ENCODE measurements around the gene ADARB2.

The ADARB2 gene

DNA sequence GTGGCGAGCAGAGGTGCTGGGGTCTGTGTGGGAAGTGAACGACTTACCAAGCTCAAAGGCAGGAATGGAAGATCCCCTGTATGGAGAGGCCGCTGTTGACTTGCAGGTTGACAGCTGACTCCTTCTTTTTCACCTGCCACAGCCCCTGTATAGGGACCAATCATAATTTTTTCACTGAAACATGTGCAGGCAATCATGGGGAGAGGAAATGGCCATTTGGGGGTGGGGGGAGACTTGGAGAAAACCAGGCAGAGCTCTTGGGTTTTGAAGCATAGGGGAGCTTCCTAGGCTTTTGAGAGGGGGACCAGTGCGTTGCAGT, 579.8 kb downstream of the ADARB2 start:
- Histone ChIP-seq H4K20me1 (ENCODE audit: control insufficient read depth, insufficient read depth, low read depth, low read length) (no peaks in the 10 kb centered on the region), H3K4me2 (ENCODE audit: low read length) (no peak overlapping the region), H3K9me2 (replicated peaks; ENCODE audit: control insufficient read depth, low read length) (no peaks in the 10 kb centered on the region), H3F3A (ENCODE audit: control insufficient read depth, insufficient read depth) (no peaks in the 10 kb centered on the region), H3K4me3 (ENCODE audit: low read length) (no peak overlapping the region), H3K36me3 (ENCODE audit: control insufficient read depth, low read length) (no peaks in the 10 kb centered on the region), H3K9me3 (ENCODE audit: control insufficient read depth, insufficient read depth, low read length) (no peaks in the 10 kb centered on the region), H3K27me3 (ENCODE audit: control insufficient read depth, low read length) (no peaks in the 10 kb centered on the region), H3K27ac (ENCODE audit: low read depth, low read length) (no peak overlapping the region), H3K4me1 (ENCODE audit: control insufficient read depth, low read length) (no peaks in the 10 kb centered on the region), H3K79me2 (ENCODE audit: control insufficient read depth, low read length) (no peaks in the 10 kb centered on the region)
- TF ChIP-seq EZH2phosphoT487 (IDR thresholded peaks at IDR 0.05; ENCODE audit: borderline replicate concordance, low read length), result no peak
- TF ChIP-seq, protein P1, sequence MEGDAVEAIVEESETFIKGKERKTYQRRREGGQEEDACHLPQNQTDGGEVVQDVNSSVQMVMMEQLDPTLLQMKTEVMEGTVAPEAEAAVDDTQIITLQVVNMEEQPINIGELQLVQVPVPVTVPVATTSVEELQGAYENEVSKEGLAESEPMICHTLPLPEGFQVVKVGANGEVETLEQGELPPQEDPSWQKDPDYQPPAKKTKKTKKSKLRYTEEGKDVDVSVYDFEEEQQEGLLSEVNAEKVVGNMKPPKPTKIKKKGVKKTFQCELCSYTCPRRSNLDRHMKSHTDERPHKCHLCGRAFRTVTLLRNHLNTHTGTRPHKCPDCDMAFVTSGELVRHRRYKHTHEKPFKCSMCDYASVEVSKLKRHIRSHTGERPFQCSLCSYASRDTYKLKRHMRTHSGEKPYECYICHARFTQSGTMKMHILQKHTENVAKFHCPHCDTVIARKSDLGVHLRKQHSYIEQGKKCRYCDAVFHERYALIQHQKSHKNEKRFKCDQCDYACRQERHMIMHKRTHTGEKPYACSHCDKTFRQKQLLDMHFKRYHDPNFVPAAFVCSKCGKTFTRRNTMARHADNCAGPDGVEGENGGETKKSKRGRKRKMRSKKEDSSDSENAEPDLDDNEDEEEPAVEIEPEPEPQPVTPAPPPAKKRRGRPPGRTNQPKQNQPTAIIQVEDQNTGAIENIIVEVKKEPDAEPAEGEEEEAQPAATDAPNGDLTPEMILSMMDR (IDR thresholded peaks at IDR 0.05; ENCODE audit: low read depth, low read length, poor library complexity, severe bottlenecking), result no peak

DNA sequence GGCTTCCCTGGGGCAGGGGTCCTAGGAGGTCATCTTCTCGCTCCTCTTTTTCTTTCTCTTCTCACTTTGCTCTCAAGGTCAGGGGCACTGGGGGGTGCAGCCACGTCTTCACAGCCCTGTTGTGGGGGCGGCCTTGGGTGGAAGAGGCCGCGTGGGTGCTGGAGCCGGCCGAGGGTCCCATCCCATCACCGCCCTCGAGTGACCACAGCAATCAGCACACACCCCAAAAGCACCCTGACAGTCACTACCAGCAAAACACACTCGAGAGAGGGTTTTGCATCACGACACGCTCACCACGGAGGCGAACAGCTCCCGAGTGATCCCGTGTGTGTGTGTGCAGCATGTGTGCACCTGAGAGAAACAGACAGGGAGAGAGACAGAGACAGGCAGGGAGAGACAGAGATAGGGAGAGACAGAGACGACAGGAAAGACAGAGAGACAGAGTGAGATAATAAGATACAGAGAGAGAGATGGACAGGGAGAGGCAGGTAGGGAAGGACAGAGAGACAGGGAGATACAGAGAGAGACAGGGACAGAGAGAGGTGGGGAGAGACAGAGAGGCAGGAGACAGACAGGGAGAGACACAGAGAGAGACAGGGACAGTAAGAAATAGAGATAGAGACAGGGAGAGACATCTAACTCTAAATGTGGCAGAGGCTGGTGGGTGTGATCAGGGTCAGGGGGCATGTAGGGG, 580.3 kb downstream of the ADARB2 start:
- TF ChIP-seq EZH2phosphoT487 (IDR thresholded peaks at IDR 0.05; ENCODE audit: borderline replicate concordance, low read length), result no peak
- TF ChIP-seq, protein P1 (IDR thresholded peaks at IDR 0.05; ENCODE audit: low read depth, low read length, poor library complexity, severe bottlenecking), result no peak
- H4K20me1 ChIP-seq (ENCODE audit: control insufficient read depth, insufficient read depth, low read depth, low read length), result no peaks in the 10 kb centered on the region
- H3K4me3 ChIP-seq (ENCODE audit: low read length), result no peak overlapping the region
- H3K9me3 ChIP-seq (ENCODE audit: control insufficient read depth, insufficient read depth, low read length), result no peaks in the 10 kb centered on the region
- H3K9me2 ChIP-seq (replicated peaks; ENCODE audit: control insufficient read depth, low read length), result no peaks in the 10 kb centered on the region
- H3K27ac ChIP-seq (ENCODE audit: low read depth, low read length), result no peak overlapping the region
- H3K4me1 ChIP-seq (ENCODE audit: control insufficient read depth, low read length), result no peaks in the 10 kb centered on the region
- no peaks in the 10 kb centered on the region for H3K79me2 ChIP-seq (ENCODE audit: control insufficient read depth, low read length)
- no peaks in the 10 kb centered on the region for H3F3A ChIP-seq (ENCODE audit: control insufficient read depth, insufficient read depth)
- no peak overlapping the region for H3K4me2 ChIP-seq (ENCODE audit: low read length)
- no peaks in the 10 kb centered on the region for H3K27me3 ChIP-seq (ENCODE audit: control insufficient read depth, low read length)
- H3K36me3 ChIP-seq (ENCODE audit: control insufficient read depth, low read length), result no peaks in the 10 kb centered on the region

DNA sequence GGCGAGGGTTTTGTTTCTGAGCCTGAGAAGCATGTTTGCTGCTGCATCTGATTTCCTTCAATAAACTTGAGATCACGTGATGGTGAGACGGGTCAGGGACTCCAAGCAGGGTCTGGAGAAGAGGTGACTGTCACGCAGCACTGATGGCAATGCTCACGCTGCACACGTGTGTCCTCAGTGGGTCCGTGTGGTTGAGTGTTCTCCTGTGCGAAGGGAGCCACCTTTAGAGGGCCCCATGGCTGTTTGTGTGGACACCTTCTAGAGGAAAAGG, 580.8 kb downstream of the ADARB2 start:
- no peaks in the 10 kb centered on the region for H3K9me3 ChIP-seq (ENCODE audit: control insufficient read depth, insufficient read depth, low read length)
- no peaks in the 10 kb centered on the region for H4K20me1 ChIP-seq (ENCODE audit: control insufficient read depth, insufficient read depth, low read depth, low read length)
- no peaks in the 10 kb centered on the region for H3K27me3 ChIP-seq (ENCODE audit: control insufficient read depth, low read length)
- no peaks in the 10 kb centered on the region for H3K4me1 ChIP-seq (ENCODE audit: control insufficient read depth, low read length)
- no peaks in the 10 kb centered on the region for H3K9me2 ChIP-seq (replicated peaks; ENCODE audit: control insufficient read depth, low read length)
- H3K27ac ChIP-seq (ENCODE audit: low read depth, low read length), result no peak overlapping the region
- H3K4me2 ChIP-seq (ENCODE audit: low read length), result no peak overlapping the region
- H3K4me3 ChIP-seq (ENCODE audit: low read length), result no peak overlapping the region
- H3K36me3 ChIP-seq (ENCODE audit: control insufficient read depth, low read length), result no peaks in the 10 kb centered on the region
- no peak for TF ChIP-seq EZH2phosphoT487 (IDR thresholded peaks at IDR 0.05; ENCODE audit: borderline replicate concordance, low read length)
- TF ChIP-seq, protein P1 (IDR thresholded peaks at IDR 0.05; ENCODE audit: low read depth, low read length, poor library complexity, severe bottlenecking), result no peak
- H3K79me2 ChIP-seq (ENCODE audit: control insufficient read depth, low read length), result no peaks in the 10 kb centered on the region
- H3F3A ChIP-seq (ENCODE audit: control insufficient read depth, insufficient read depth), result no peaks in the 10 kb centered on the region

All from DOHH2 (cell line).